ENCODE results near the gene GPD1L. TPM values are rescaled to one million over a fixed set of nuclear protein-coding genes. Genes with fewer than 3 reads are reported as not detected.

The GPD1L gene
- total RNA-seq, 2 donors from 2014 or later, result 1.5 to 3.5 TPM

DNA sequence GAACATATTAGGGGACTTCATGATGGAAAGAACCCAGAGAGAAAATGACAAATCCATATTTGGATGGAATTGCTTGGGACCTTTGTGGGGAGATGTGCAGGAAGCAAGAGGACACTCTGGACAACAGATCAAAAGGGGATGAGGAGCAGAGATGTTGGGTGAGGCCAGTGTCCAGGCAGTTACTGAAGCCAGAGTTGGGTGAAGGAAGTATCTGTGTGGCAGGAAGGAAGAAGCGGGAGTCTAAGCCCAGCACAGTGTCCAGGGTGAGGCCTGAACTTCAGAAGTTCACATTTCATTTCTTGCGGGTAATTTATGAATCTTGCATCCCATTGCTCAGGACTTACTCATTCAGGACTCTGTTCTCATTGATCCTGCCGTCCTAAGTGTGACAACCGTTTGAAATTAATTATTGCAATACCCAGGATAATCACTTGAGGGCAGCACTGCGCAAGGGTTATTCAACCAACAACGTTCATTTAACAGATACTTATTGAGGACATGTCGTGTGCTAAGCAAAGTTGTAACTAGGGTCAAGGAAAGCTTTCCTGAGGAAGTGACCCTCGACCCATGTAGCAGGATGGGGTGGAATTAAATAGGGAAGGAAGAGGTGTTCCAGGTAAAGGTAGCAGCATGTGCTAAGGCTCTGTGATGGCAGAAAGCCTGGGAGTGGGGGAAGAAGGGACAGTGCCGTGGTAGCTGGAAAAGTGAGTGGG, 70.7 kb downstream of the GPD1L start:
- H3K9ac ChIP-seq (ENCODE audit: extremely low read depth, low read length, poor library complexity, severe bottlenecking), result no peak overlapping the region
- no peak overlapping the region for H3K27ac Mint-ChIP-seq

GRCh38 chr3:32177702-32178198, 71.3 kb downstream of the GPD1L start:
- Mint-ChIP-seq H3K4me3 (no peak overlapping the region), H3K27ac (peak overlapping the region; percentile 26), H3K36me3 (ENCODE audit: low read depth) (no peaks in the 10 kb centered on the region), H3K4me1 (no peaks in the 10 kb centered on the region), H3K27me3 (ENCODE audit: insufficient read depth) (peaks cover 6% of the 10 kb centered on the region), H3K9me3 (peaks cover 1% of the 10 kb centered on the region)
- no peaks in the 10 kb centered on the region for H3K4me1 ChIP-seq (ENCODE audit: control insufficient read depth, insufficient read depth, low read length)
- no peak overlapping the region for H3K27ac ChIP-seq (ENCODE audit: low read depth, low read length)
- TF ChIP-seq CTCF (conservative IDR thresholded peaks at IDR 0.05), result peak; percentile 88
- DNase-seq, result peak; percentile 94
- no peaks in the 10 kb centered on the region for H3K9me3 ChIP-seq (ENCODE audit: control insufficient read depth, low read length)
- no peak overlapping the region for H3K9ac ChIP-seq (ENCODE audit: extremely low read depth, low read length, poor library complexity, severe bottlenecking)
- WGBS, 2 experiments (ENCODE audit: insufficient coverage in 1 of 2, insufficient read length in 1 of 2), result 45 to 48% methylated on average over 5 of the region's 5 CpGs
- H3K4me3 ChIP-seq (ENCODE audit: low read length), result no peak overlapping the region
- H3K36me3 ChIP-seq (ENCODE audit: control insufficient read depth, insufficient read depth, low read length), result no peaks in the 10 kb centered on the region
- H3K27me3 ChIP-seq (ENCODE audit: control insufficient read depth, insufficient read depth, low read length, poor library complexity, severe bottlenecking), result peaks cover 4% of the 10 kb centered on the region

More for the DNA sequence above, 70.7 kb downstream of the GPD1L start:
- H3K36me3 Mint-ChIP-seq (ENCODE audit: low read depth), result peaks cover 2% of the 10 kb centered on the region
- 44 to 48% methylated on average over 7 to 9 of the region's 9 CpGs for WGBS, 2 experiments (ENCODE audit: insufficient coverage in 1 of 2, insufficient read length in 1 of 2)
- H3K27ac ChIP-seq (ENCODE audit: low read depth, low read length), result no peak overlapping the region
- peaks cover 6% of the 10 kb centered on the region for H3K27me3 Mint-ChIP-seq (ENCODE audit: insufficient read depth)
- no peaks in the 10 kb centered on the region for H3K36me3 ChIP-seq (ENCODE audit: control insufficient read depth, insufficient read depth, low read length)
- no peak overlapping the region for H3K4me3 ChIP-seq (ENCODE audit: low read length)
- H3K9me3 ChIP-seq (ENCODE audit: control insufficient read depth, low read length), result peaks cover 4% of the 10 kb centered on the region
- H3K4me1 ChIP-seq (ENCODE audit: control insufficient read depth, insufficient read depth, low read length), result no peaks in the 10 kb centered on the region
- TF ChIP-seq CTCF (conservative IDR thresholded peaks at IDR 0.05), result peak; percentile 77
- H3K4me1 Mint-ChIP-seq, result no peaks in the 10 kb centered on the region
- peaks cover 7% of the 10 kb centered on the region for H3K9me3 Mint-ChIP-seq
- no peak overlapping the region for H3K4me3 Mint-ChIP-seq
- DNase-seq, result peak; percentile 84
- H3K27me3 ChIP-seq (ENCODE audit: control insufficient read depth, insufficient read depth, low read length, poor library complexity, severe bottlenecking), result peaks cover 4% of the 10 kb centered on the region

- H3K9ac ChIP-seq (ENCODE audit: extremely low read depth, low read length, poor library complexity, severe bottlenecking), result no peak overlapping the region
- H3K27me3 Mint-ChIP-seq (ENCODE audit: insufficient read depth), result peaks cover 8% of the 10 kb centered on the region
- H3K27ac ChIP-seq (ENCODE audit: low read depth, low read length), result no peak overlapping the region
- H3K4me3 ChIP-seq (ENCODE audit: low read length), result no peak overlapping the region
- no peaks in the 10 kb centered on the region for H3K4me1 ChIP-seq (ENCODE audit: control insufficient read depth, insufficient read depth, low read length)
- WGBS, 2 experiments (ENCODE audit: insufficient coverage in 1 of 2, insufficient read length in 1 of 2), result 86 to 98% methylated on average over 7 of the region's 7 CpGs
- no peaks in the 10 kb centered on the region for H3K36me3 ChIP-seq (ENCODE audit: control insufficient read depth, insufficient read depth, low read length)
- H3K36me3 Mint-ChIP-seq (ENCODE audit: low read depth), result no peaks in the 10 kb centered on the region
- H3K27ac Mint-ChIP-seq, result no peak overlapping the region
- H3K9me3 Mint-ChIP-seq, result no peaks in the 10 kb centered on the region
- peaks cover 4% of the 10 kb centered on the region for H3K27me3 ChIP-seq (ENCODE audit: control insufficient read depth, insufficient read depth, low read length, poor library complexity, severe bottlenecking)
- no peaks in the 10 kb centered on the region for H3K4me1 Mint-ChIP-seq
- no peak for TF ChIP-seq CTCF (conservative IDR thresholded peaks at IDR 0.05)
- DNase-seq, result no peak
- H3K9me3 ChIP-seq (ENCODE audit: control insufficient read depth, low read length), result no peaks in the 10 kb centered on the region
- H3K4me3 Mint-ChIP-seq, result no peak overlapping the region
Observed at GRCh38 chr3:32180141-32180784, 73.8 kb downstream of the GPD1L start.
